ENCODE data around the gene ZCCHC2. TPM values are rescaled to one million over a fixed set of nuclear protein-coding genes. Genes with fewer than 3 reads are reported as not detected.
A peak's percentile ranks its signal among the peaks of the same experiment; 100 is the strongest.

Gene ZCCHC2
- total and polyA plus RNA-seq, 2 of the 13 experiments (the other 11 are each of a cell fraction or from before 2014, with no cell fraction given) = 62.5 to 76.1 TPM

DNA sequence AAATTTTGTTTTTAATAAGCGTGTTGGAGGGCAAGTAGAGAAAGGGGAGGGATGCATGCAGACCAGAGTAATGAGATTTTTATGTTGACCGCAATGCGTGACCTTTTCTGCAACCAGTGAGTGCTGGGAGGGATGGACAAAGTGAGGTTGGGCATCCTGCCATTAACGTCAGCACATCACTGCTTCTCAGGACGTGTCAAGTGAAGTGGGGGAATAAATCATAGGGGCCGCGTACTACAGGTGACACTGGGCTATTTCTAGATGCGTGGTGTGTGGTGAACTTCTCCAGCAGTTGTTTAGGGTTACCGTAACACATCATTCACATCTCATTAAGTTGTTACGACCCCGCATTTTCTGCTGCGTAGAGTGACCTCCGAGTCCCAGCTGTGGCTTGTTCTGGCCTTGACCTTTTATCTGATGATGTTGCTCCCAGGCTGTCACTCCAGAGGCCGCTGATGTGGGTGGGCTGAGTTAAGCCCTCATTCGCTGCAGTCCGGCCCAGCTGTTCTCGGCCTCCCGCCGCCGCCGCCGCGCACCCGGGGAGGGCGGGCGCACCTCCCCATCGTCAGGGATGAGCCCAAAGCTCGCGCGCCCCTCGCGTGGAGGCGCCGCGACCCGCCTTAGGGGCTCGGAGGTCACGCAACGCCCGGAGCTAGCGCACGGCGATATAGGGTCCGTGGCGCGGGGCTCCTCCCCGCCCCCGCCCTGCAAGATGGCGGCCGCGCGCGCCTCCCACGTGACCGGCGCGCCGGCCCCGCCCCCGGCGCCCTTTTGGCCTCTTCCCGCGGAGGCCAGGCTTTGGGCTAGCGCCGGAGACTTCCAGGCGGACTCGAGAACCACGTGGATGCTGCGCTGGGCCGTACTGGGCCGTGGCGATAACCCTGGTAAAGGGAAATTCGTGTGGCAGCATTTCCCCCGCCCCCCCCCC lies 3.5 kb downstream of the ZCCHC2 start (continued):
- peak; percentile 26 for TF ChIP-seq ZNF883 (CRISPR knock-in tag; IDR thresholded peaks at IDR 0.05; ENCODE audit: not compliant biosample characterization)
- peak; percentile 74 for TF ChIP-seq DMAP1 (CRISPR knock-in tag; IDR thresholded peaks at IDR 0.05)
- peak; percentile 41; the same call in 1 of the 2 replicates for TF ChIP-seq GATA4 (IDR thresholded peaks at IDR 0.05; ENCODE audit: borderline replicate concordance, low read depth)
- TF ChIP-seq, protein P1, sequence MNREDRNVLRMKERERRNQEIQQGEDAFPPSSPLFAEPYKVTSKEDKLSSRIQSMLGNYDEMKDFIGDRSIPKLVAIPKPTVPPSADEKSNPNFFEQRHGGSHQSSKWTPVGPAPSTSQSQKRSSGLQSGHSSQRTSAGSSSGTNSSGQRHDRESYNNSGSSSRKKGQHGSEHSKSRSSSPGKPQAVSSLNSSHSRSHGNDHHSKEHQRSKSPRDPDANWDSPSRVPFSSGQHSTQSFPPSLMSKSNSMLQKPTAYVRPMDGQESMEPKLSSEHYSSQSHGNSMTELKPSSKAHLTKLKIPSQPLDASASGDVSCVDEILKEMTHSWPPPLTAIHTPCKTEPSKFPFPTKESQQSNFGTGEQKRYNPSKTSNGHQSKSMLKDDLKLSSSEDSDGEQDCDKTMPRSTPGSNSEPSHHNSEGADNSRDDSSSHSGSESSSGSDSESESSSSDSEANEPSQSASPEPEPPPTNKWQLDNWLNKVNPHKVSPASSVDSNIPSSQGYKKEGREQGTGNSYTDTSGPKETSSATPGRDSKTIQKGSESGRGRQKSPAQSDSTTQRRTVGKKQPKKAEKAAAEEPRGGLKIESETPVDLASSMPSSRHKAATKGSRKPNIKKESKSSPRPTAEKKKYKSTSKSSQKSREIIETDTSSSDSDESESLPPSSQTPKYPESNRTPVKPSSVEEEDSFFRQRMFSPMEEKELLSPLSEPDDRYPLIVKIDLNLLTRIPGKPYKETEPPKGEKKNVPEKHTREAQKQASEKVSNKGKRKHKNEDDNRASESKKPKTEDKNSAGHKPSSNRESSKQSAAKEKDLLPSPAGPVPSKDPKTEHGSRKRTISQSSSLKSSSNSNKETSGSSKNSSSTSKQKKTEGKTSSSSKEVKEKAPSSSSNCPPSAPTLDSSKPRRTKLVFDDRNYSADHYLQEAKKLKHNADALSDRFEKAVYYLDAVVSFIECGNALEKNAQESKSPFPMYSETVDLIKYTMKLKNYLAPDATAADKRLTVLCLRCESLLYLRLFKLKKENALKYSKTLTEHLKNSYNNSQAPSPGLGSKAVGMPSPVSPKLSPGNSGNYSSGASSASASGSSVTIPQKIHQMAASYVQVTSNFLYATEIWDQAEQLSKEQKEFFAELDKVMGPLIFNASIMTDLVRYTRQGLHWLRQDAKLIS (CRISPR knock-in tag; IDR thresholded peaks at IDR 0.05) = peak; percentile 95
- TF ChIP-seq, protein P2, sequence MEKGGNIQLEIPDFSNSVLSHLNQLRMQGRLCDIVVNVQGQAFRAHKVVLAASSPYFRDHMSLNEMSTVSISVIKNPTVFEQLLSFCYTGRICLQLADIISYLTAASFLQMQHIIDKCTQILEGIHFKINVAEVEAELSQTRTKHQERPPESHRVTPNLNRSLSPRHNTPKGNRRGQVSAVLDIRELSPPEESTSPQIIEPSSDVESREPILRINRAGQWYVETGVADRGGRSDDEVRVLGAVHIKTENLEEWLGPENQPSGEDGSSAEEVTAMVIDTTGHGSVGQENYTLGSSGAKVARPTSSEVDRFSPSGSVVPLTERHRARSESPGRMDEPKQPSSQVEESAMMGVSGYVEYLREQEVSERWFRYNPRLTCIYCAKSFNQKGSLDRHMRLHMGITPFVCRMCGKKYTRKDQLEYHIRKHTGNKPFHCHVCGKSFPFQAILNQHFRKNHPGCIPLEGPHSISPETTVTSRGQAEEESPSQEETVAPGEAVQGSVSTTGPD (CRISPR knock-in tag; IDR thresholded peaks at IDR 0.05) = no peak
- TF ChIP-seq KDM5B (CRISPR knock-in tag; IDR thresholded peaks at IDR 0.05; ENCODE audit: borderline replicate concordance) = peak; percentile 83; the same call in 1 of the 2 replicates
- TF ChIP-seq RAD21 (CRISPR knock-in tag; IDR thresholded peaks at IDR 0.05) = peak; percentile 64
- TF ChIP-seq PTBP1 (IDR thresholded peaks at IDR 0.05; ENCODE audit: low read depth, low read length, poor library complexity, severe bottlenecking) = peak; percentile 75
- TF ChIP-seq, protein P3, sequence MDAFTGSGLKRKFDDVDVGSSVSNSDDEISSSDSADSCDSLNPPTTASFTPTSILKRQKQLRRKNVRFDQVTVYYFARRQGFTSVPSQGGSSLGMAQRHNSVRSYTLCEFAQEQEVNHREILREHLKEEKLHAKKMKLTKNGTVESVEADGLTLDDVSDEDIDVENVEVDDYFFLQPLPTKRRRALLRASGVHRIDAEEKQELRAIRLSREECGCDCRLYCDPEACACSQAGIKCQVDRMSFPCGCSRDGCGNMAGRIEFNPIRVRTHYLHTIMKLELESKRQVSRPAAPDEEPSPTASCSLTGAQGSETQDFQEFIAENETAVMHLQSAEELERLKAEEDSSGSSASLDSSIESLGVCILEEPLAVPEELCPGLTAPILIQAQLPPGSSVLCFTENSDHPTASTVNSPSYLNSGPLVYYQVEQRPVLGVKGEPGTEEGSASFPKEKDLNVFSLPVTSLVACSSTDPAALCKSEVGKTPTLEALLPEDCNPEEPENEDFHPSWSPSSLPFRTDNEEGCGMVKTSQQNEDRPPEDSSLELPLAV (CRISPR knock-in tag; conservative IDR thresholded peaks at IDR 0.05; ENCODE audit: low read depth) = 0 out of 2 replicates have a peak, but pooled peaks have one; percentile 31
- peak; percentile 52; the same call in 1 of the 2 replicates for TF ChIP-seq KMT2B (CRISPR knock-in tag; IDR thresholded peaks at IDR 0.05)
- 0 out of 2 replicates have a peak, but pooled peaks have one; percentile 41 for TF ChIP-seq RNF2 (conservative IDR thresholded peaks at IDR 0.05; ENCODE audit: low read depth)
- no peak for TF ChIP-seq ZNF274 (CRISPR knock-in tag; IDR thresholded peaks at IDR 0.05)
- peak; percentile 47 for TF ChIP-seq POLR2AphosphoS5 (IDR thresholded peaks at IDR 0.05; ENCODE audit: low read depth, low read length)
- TF ChIP-seq, protein P4, sequence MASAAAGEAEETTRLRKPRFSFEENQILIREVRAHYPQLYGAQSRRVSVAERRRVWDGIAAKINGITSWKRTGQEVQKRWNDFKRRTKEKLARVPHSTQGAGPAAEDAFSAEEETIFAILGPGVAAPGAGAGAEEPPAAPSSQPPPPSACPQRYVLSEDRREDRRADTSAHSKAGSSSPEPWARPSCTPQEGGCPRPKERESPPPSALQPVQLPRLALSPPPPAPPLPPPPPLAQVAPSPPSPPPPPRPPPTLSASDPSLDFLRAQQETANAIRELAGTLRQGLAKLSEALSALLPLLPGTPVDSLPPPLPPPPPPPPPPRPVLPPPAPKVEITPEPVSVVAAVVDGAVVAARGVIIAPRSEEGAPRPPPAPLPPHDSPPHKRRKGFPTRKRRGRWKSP (CRISPR knock-in tag; IDR thresholded peaks at IDR 0.05) = peak; percentile 57; the same call in 1 of the 2 replicates
- TF ChIP-seq ZSCAN22 (CRISPR knock-in tag; IDR thresholded peaks at IDR 0.05) = no peak
- no peak for TF ChIP-seq SMYD3 (CRISPR knock-in tag; IDR thresholded peaks at IDR 0.05)
- peak; percentile 78 for TF ChIP-seq MXD4 (CRISPR knock-in tag; IDR thresholded peaks at IDR 0.05)
- TF ChIP-seq RARA (CRISPR knock-in tag; IDR thresholded peaks at IDR 0.05) = peak; percentile 84
- TF ChIP-seq, protein P5, sequence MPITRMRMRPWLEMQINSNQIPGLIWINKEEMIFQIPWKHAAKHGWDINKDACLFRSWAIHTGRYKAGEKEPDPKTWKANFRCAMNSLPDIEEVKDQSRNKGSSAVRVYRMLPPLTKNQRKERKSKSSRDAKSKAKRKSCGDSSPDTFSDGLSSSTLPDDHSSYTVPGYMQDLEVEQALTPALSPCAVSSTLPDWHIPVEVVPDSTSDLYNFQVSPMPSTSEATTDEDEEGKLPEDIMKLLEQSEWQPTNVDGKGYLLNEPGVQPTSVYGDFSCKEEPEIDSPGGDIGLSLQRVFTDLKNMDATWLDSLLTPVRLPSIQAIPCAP (CRISPR knock-in tag; IDR thresholded peaks at IDR 0.05; ENCODE audit: low read depth) = no peak
- 0 out of 2 replicates have a peak, but pooled peaks have one; percentile 21 for TF ChIP-seq DPF2 (CRISPR knock-in tag; IDR thresholded peaks at IDR 0.05; ENCODE audit: borderline replicate concordance, low read depth)
